ENCODE measurements around the gene PLEKHA8. TPM values are rescaled to one million over a fixed set of nuclear protein-coding genes. Genes with fewer than 3 reads are reported as not detected.
"Not testable (repeated sequence)": the region's sequence is repeated elsewhere in the genome, so short reads cannot be mapped to it uniquely, and the experiment has no call there.

The PLEKHA8 gene
- total and polyA plus RNA-seq, 11 donors: 1.5 to 6.8 (median 4.1) TPM

DNA sequence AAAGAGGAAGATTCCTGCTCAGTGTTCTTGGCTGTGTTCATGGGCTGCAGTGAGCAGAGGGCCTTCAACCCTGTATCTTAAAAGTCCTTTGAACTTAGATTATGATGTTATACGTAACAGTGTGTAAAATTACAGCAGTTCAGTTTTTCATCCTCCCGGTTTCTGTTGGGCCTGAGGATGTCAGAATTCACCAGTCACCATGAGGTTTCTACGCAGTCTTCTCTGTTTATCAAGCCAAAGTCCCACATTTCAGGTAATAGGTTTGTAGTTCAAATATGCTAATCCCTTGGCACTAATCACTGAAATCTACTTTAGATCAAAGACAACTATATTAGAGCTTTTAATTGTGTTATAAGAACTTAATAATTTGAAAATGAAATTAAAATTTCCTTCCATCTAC is 24.9 kb downstream of the PLEKHA8 start:
- TF ChIP-seq CTCF (IDR thresholded peaks at IDR 0.05): no peak
- no peak for TF ChIP-seq POLR2A (IDR thresholded peaks at IDR 0.05)
- Histone ChIP-seq H3K4me1 (no peaks in the 10 kb centered on the region), H3K27ac (no peak overlapping the region), H3K4me3 (no peak overlapping the region), H3K9me3 (no peaks in the 10 kb centered on the region), H3K36me3 (peaks cover 0 to 84% (median 57%) of the 10 kb centered on the region in 9 donors), H3K27me3 (no peaks in the 10 kb centered on the region)
- intact Hi-C loops (cut with DNase I): loop anchor here in 1 of 10 donors (10.0 kb wide), 1 partner anchor 108 kb away; no protein-coding TSS in a partner anchor
- ATAC-seq (no peak), DNase-seq (no peak)
- WGBS, 4 donors: 93 to 98% (median 95%) methylated on average over 3 of the region's 3 CpGs

GRCh38 chr7:30057741-30058140 is 29.5 kb downstream of the PLEKHA8 start:
- Histone ChIP-seq H3K4me1 (peaks cover 0 to 9% (median 0%) of the 10 kb centered on the region in 12 donors), H3K4me3 (no peak overlapping the region), H3K9me3 (no peaks in the 10 kb centered on the region), H3K36me3 (peaks cover 0 to 66% (median 30%) of the 10 kb centered on the region in 9 donors), H3K27me3 (no peaks in the 10 kb centered on the region), H3K27ac (no peak overlapping the region)
- ATAC-seq (no peak), DNase-seq (no peak)
- intact Hi-C loops (cut with DNase I): loop anchor here in 1 of 10 donors (10.0 kb wide), 1 partner anchor 113 kb away; no protein-coding TSS in a partner anchor
- TF ChIP-seq POLR2A (IDR thresholded peaks at IDR 0.05) (no peak), CTCF (IDR thresholded peaks at IDR 0.05) (no peak)

DNA sequence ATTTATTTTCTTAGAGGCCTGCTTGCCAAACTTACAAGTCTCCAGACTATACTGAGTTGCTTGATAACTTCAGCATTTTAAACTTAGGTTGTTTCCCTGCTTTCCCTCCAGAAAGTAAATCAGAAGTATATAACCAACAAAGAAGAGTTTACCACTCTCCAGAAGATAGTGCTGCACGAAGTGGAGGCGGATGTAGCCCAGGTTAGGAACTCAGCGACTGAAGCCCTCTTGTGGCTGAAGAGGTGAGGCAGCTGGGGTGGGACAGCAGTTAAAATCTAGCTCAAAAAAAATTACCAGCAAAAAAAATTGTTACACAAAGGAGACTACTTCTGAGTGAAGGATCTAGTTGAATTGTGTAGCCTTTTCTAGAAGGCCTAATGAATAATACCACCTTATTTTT is 33.6 kb downstream of the PLEKHA8 start:
- intact Hi-C loops (cut with DNase I): loop anchor here (2.0 to 10.0 kb wide), 7 partner anchors 34 to 427 kb away; partner anchors contain the start of genes FKBP14 (in 1 of the 10) and PLEKHA8 (in 1 of the 10)
- not testable (repeated sequence) for H3K4me3 ChIP-seq, H3K27me3 ChIP-seq, H3K27ac ChIP-seq, H3K4me1 ChIP-seq, H3K9me3 ChIP-seq
- 18 to 36% (median 23%) methylated on average over 3 of the region's 3 CpGs for WGBS, 4 donors
- TF ChIP-seq CTCF (IDR thresholded peaks at IDR 0.05): peak in 10 of 12 donors; percentile 31 to 63 (median 46)
- H3K36me3 ChIP-seq: peaks cover 0 to 57% (median 9%) of the 10 kb centered on the region in 9 donors
- ATAC-seq (peak in 3 of 4 donors; percentile 69 to 83 (median 77)), DNase-seq (peak in 1 of 5 donors; percentile 28)

DNA sequence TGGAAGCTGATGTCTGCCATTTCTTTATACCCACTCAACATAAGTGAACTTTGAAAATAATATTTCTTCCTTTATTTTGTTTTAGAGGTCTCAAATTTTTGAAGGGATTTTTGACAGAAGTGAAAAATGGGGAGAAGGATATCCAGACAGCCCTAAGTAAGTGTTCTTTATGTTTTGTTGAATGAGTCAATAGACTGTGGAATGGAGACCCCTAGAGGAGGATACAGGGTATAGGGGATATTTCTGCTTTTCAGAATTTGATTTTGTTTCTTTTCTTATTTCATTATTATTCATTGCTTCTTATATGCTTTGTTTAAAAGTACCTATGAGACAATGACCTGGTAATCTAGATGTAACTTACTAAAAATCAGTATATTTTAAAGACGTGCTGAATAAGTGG is 34.4 kb downstream of the PLEKHA8 start:
- Histone ChIP-seq H3K27me3 (no peaks in the 10 kb centered on the region), H3K27ac (no peak overlapping the region), H3K36me3 (peaks cover 0 to 52% (median 9%) of the 10 kb centered on the region in 9 donors), H3K9me3 (no peaks in the 10 kb centered on the region), H3K4me1 (peaks cover 0 to 11% (median 0%) of the 10 kb centered on the region in 12 donors), H3K4me3 (no peak overlapping the region)
- ATAC-seq (peak in 2 of 4 donors; percentile 65), DNase-seq (no peak)
- WGBS, 4 donors: 72 to 80% (median 74%) methylated on average over 1 of the region's 1 CpG
- intact Hi-C loops (cut with DNase I): loop anchor here (2.0 to 10.0 kb wide), 7 partner anchors 35 to 428 kb away; partner anchors contain the start of genes FKBP14 (in 1 of the 10) and PLEKHA8 (in 1 of the 10)
- TF ChIP-seq POLR2A (IDR thresholded peaks at IDR 0.05) (no peak), CTCF (IDR thresholded peaks at IDR 0.05) (peak; percentile 37 to 72 (median 54))
